Measurements from ENCODE around the gene DEGS1.

The DEGS1 gene

DNA sequence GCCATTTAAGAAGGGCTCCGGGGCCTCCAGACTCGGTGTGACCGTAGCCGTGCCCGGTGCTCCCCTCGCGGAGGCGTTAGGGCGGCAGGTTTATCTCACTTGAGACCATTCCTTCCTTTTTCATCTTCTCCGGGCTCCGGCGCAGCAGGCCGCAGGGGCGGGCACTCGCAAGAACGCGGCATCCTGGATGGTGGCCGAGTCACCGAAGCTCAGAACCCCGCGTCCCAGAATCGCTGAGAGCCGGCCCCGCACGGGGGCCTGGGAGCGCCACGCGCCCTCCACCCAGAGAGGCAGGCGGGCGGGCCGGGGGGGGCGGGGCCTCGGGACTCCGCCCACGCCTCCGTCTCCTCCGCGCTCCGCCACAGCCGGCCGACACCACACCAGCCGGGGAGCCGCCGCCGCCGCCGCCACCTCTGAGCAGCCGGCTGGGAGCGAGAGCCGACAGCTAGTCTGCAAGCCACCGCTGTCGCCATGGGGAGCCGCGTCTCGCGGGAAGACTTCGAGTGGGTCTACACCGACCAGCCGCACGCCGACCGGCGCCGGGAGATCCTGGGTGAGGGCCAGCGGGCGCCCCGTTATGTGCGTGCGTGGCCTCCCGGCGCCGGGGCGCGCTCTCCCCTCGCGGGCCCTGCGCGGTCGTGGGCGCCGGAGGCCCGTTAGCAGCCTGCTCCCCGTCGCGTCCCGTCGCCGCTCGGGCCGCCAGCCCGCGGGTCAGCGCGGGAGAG lies at the start of gene DEGS1:
Gene DEGS1, plus strand, starts transcription at position 375 of the 725 bp plus-strand sequence. Its CDS starts 97 bp downstream, at position 472.
- peak; percentile 87 to 92 for DNase-seq

DNA sequence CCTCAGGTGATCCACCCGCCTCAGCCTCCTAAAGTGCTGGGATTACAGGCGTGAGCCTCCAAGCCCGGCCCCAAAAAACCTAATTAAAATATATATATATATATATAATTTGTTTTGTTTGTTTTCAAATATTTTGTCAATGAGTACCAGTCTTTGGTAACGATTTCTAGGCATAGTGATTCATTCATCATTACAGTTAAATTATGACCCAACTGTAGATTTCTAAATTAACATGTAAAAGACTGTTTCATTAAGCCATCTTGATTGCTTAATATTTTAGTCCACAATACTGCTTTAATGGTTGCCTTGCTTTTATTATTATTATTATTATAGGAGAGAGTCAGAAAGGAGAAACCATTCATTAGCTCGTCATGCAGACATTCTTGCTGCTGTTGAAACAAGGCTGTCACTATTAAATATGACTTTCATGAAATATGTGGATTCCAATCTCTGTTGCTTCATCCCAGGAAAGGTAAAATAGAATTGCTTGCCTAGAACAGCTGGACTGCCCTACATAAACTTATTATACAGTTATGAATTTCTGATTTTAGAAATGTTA lies 49.2 kb upstream of the DEGS1 start:
- no peak for DNase-seq

DNA sequence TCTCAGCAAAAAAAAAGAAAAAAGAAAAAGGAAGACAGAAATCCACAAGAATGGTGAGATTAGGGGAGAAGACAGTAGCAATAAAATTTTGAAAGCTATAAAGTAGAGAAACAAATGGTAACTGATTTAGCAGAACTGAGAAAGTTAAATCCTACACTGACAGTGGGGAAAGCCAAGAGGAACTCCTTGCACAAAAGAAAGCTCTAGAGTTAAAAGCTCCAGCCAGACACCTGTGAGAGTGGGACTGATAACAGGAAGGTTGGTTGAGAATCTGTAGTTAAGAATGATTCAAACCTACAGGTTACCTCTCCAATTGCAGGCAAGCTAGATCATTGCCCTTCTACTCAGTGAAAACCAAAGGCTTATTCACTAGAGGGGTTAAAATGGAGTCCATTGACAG lies 45.5 kb upstream of the DEGS1 start:
- no peak for DNase-seq

DNA sequence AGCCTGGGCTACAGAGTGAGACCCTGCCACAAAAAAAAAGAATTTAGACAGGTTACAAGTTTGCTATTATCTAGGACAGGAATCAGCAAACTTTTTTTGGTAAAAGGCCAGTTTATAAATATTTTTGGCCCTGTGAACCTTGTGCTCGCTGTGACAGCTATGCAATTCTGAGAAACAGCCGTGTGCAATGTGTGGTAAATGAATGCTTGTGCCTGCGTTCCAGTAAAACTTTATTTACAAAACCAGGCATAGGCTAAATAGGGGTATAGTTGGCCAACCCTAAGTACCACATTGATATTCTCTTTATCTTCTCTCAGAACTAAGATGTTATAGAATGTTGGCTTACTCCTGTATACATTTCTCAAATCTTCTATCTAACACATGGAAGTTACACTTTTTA lies 44.8 kb upstream of the DEGS1 start:
- no peak for DNase-seq

DNA sequence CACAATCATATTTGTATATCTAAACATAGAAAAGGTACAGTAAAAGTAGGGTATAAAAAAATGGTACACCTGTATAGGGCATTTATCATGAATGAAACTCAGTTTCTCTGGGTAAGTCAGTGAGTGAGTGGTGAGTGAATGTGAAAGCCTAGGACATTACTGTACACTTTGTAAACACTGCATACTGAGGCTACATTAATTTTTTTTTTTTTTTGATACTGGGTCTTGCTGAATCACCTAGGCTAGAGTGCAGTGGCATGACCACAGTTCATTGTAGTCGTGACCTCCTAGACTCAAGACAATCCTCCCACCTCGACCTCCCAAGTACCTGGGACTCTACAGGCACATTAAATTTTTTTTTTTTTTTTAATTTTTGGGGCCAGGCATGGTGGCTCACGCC lies 41.3 kb upstream of the DEGS1 start:
- no peak for DNase-seq

DNA sequence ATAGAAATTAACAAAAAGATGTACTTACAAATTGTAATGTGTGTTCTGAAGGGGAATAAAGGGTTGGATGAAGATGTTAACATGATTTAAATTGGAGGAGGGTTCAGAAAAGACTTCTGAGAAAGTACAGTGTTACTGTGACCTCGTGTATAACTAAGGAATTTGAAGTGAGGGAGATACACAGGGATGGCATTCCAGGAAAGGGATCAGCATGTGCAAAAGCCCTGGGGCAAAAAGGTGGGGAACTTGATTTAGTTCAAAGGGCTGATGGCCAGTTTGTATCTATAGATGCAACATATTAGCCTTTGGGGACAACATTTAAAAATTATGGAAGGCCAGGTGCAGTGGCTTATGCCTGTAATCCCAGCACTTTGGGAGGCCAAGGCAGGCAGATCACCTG lies 33.3 kb upstream of the DEGS1 start:
- no peak for DNase-seq

DNA sequence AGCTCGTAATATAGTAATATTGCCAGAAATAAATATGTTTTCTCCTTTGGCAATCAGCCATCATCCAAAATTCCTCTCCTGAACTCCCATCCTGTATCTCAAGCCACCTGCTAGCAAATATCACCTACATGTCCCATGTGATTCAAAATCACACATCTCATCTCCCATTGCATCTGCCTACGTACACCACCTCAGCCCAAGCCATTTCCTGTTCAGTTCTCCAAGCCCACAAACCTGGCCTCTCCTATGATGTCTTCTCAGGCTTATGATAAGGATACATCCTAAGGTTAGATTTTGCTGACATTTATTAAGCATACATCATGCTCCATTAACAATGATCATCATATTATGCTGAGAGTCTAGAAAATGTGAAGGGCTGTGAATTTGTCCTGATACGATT lies 31.9 kb upstream of the DEGS1 start:
- no peak for DNase-seq

DNA sequence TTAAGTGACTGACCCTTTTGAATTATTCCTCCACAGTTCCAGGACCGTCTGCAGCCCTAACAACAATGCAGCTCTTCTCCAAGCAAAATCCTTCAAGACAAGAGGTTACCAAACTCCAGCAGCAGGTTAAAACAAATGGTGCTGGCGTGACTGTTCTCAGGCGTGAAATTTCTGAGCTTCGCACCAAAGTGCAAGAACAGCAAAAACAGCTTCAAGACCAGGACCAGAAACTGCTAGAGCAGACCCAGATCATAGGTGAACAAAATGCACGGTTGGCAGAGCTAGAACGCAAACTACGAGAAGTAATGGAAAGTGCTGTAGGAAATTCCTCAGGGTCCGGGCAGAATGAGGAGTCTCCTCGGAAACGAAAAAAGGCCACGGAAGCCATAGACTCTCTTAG lies 25.7 kb upstream of the DEGS1 start:
- DNase-seq = no peak

DNA sequence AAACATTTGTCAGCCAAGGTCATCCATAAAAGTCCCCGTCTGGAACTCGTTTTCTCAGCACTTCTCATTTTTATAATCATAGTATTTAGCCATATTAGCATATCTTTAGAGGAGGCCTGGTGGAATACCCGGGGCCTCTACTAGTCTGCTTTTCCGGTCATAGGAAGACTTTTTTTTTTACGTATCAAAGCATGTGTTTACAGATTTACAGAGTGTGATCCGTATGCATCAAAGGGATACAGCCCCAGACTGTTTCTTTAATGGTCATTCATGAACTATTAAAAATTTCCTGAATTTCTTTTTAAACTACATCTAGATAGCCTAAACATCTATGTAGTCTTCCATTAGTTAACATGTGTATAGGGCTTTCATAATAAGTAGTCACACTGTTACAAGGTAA lies 23.5 kb upstream of the DEGS1 start:
- no peak for DNase-seq

DNA sequence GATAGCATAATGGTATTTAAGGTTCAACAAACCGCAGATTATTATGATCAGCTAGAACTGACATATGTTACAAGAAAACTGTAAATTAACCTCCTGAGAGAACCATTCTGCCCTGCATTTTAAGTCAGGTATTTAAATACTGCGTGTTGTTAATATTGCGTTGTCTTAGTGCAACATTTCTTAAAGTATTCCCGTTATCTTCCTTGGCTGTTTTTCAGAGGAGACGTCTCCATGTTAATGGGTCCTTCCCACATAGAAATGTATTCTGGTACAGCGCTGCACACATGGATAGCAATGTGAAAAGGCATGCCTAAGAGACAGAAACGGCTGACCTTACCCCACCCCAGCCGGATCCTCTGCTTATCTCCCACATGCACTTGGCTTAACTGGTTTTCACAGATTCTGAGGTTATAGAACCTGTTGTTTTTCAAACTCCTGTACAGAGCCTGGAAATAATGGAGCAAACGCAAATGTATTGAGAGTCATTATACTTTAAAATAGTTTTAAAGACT lies 22.8 kb upstream of the DEGS1 start:
- no peak for DNase-seq

DNA sequence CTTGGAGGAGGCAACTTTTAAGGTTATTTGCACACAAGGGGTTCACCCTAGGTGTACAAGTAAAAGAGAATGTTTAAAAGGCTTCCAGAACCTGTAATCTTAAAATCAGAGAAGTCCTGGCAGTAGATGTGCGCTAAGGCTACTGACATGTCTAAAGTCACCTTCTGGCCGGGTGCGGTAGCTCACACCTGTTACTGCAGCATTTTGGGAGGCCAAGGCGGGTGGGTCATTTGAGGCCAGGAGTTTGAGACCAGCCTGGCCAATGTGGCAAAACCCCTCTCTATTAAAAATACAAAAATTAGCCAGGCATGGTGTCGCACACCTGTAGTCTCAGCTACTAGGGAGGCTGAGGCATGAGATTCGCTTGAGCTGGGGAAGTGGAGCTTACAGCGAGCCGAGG lies 20.3 kb upstream of the DEGS1 start:
- no peak for DNase-seq

DNA sequence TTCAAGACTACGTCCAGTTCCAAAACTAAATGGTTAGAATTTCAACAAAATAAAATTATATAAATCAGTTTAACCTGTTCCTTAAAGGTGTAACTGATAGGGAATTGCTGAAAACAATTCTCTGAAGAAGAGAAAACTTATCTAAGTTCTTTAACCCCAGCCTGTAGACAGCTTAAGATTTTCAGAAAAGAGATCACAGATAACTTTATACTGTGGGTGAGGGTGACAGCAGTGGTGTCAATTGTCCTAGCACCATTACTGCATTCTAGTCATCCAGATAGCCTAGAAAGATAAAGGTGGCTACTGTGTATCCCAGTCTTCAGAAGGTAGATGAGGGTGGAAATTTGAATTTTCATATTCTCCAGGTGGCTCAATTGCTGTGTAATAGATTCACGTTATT lies 19.7 kb upstream of the DEGS1 start:
- no peak for DNase-seq

DNA sequence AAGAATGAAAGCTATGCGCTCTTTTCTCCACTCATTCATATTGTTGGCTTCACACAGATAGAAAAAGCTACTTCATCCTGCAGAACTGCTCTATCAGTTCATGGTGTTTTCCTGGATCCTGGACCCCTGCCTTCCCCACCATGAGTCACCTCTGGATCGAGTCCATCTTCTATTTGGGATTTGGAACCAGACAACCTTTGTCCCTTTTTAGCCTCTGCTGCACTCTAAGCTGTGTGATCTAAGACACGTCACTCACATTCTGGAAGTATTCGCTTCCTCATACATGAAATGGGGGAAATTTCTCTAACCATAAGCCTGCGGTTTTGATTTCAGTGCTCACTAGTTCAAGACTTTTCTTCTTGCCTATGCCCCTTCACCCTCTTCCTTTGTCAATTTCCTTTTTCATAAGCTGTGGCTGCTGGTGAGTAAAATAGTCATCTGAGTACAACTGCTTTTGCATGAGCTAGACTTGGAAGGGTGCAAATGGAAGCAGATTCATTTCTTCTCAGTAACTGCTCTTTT lies 14.1 kb upstream of the DEGS1 start:
- DNase-seq = no peak

DNA sequence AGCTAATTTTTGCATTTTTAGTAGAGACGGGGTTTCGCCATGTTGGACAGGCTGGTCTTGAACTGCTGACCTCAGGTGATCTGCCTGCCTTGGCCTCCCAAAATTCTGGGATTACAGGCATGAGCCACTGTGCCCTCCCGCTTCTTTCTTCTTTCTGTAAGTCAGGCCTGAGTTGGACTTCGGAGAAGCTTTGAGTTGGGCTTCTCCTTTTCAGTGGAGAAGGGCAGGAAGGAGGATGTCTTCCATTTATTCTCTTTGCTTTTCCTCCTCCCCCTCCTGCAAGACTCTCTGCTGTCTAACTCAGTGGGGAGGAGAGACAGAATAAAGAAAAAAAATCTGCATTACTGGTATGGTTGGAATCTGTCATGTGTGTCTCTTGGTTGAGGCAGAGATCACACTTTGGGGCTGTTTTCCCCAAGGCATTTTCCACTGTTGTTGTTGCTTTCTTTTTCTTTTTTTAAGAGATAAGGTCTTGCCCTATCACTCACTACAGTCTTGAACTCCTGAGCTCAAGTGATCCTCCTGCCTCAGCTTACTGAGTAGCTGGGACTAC lies 13.2 kb upstream of the DEGS1 start:
- DNase-seq = no peak

DNA sequence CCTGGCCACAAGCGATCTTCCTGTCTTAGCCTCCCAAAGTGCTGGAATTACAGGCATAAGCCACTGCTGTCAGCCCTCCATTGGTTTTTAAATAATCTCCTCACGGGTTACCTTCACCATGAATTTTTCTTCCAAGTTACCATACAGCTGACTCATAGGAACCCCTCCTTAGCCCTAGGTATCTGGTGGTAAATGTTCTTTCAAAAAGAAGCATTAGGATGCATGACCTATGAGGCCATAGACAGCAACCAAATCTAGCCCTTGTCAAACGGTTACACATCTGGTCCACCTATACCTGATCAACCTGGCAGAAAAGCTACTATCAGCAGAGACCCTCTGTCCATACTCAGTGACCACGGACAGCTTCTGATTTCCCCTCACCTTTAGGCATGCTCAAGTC lies 12.7 kb upstream of the DEGS1 start:
- DNase-seq = no peak

DNA sequence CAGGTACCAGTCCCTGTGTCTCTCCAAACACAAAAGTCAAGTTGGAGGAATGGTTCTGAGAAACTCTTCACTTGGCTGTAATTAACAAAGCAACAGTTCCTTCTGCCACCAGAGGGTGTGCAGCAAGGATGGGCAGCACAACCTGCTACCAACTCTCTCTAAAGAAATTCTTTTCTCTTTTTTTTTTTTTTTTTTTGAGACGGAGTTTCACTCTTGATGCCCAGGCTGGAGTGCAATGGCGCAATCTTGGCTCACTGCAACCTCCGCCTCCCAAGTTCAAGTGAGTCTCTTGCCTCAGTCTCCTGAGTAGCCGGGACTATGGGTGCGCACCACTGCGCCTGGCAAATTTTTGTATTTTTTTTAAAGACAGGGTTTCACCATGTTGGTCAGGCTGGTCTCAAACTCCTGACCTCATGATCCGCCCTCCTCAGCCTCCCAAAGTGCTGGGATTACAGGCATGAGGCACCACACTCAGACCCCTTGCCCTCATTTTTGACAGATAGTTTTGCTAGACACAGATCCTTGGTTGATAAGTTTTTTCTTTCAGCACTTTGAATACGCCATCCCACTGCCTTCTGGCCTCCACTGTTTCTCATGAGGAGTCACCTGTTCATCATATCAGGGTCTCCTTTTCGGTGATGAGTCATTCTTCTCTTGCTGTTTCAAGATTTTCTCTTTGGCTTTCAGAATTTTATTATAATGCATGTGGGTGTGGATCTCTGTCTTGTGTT lies 12.1 kb upstream of the DEGS1 start:
- DNase-seq = no peak

DNA sequence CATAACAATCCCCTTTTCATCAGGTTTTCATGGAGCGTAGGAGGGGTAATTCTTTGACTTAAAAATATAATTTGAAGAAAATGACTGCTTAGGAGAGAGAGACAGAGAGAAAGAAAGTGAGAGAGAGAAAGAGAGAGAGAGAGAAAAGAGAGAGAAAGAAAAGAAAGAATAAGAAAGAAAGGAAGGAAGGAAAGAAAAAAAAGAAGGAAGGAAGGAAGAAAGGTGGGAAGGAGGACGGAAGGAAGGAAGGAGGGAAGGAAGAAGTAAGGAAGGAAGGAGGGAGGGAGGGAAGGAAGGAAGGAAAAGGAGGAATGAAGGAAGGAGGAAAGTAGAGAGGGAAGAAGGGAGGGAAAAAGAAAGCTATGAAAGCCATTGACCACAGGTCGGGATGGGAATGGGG lies 10.8 kb upstream of the DEGS1 start:
- DNase-seq = no peak

DNA sequence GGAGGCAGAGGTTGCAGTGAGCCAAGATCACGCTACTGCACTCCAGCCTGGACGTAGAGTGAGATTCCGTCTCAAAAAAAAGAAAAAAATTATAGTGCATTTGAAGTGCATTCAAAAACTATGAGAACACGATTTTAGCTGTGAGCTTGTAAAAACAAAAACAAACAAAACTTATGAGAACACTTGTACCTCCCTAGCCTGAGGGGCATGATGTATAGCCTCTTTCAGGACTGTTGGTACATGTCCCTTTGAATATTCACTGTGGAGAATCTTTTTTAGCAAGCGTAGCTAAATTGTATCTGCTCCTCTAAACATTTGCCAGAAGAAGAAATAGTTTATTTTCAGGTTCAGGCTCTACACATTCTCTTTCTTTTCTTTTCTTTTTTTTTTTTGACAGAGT lies 9.5 kb upstream of the DEGS1 start:
- DNase-seq = no peak

DNA sequence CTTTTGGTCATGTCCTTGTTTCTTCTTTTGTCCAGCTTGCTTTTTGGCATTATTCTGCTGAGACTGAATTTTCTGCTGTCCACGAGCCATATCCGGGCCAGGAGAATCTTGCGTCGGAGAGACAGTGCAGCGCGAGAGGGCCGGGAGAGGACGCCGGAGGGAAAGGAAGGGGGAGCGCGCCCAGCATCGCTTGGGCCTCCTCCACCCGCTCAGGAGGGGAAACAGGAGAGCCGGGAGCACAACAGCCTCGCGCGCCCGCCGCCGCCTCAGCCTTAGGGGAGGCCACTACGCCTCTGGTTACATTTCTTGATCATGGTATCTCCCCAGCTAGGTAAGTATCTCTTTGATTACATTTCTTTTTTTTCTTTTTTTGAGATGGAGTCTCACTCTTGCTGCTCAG lies 7.4 kb upstream of the DEGS1 start:
- DNase-seq = peak in 1 of 2 experiments; percentile 11

DNA sequence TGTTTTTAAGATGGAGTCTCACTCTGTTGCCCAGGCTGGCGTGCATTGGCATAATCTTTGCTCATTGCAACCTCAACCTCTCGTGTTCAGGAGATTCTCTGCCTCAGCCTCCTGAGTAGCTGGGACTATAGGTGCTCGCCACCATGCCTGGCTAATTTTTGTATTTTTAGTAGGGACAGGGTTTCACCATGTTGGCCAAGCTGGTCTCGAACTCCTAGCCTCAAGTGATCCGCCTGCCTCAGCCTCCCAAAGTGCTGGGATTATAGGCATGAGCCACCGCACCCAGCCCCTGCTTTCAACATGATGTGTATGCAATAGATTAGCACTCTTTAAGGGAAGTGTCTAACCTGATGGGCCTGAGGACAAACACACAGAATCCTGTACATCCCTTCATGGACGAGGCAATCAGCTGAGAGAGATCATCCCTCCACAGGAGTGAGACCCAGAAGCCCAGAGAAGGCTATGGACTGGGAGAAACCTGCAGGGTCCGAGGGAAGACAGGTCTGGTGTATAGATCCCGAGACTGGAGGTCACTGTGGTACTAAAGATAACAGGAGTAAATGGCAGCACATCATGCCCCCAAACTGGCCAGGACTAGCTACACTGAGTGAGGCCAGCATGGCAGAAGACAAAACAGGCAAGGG lies 5.6 kb upstream of the DEGS1 start:
- no peak for DNase-seq

DNA sequence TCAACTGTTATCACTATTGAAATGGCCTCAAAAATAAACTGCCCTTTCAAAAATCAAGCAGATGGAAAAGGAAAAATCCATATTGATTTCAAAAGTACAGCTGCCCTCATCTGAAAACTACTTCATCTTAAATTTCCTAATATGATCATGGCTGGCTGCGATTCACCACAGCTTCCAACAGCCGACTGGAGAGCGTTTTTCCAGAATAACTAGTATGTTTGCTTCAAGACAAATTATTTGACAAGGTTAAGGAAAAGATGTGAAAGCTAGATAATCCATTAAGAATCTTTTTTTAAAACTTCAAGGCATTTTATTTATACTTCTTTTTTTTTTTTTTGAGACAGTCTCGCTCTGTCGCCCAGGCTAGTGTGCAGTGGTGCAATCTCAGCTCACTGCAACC lies 4.1 kb upstream of the DEGS1 start:
- no peak for DNase-seq

DNA sequence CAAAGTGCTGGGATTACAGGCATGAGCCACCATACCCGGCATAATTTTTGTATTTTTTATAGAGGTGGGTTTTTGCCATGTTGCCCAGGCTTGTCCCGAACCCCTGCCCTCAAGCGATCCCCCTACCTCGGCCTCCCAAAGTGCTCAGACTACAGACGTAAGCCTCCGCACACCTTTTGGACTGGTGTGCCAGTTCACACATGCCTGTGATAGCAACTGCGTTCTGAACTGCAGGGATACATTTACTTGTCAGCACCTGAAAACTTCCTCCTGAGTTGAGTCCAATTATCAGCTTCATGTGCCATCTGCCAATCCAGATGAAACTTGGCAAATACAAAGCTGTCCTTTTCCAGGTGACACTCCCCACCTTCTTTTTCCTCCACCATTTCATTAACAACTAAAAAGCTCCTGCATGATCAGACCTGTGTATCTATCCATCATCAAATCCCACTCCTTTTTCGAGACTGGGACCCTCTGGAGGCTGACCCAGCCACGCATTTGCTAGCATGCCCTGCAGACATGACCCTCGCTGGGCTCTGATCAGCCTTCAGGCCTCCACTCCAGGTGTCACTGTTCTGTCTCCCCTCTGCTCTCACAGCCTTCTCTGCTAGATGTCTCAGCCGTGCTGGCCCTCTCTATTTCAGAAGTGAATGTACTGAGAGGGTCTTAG lies 2.1 kb upstream of the DEGS1 start:
- no peak for DNase-seq

DNA sequence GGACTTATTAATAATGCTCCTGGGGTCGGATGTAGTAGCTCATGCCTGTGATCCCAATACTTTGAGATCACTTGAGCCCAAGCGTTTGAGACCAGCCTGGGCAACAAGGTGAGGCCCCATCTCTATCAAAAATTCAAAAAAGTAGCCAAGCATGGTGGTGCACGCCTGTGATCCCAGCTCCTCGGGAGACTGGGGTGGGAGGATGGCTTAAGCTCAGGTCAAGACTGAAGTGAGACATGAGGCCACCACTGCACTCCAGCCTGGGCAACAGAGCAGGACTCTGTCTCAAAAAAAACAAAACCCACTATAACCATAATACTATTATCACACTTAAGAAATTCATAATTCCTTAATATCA lies 1.6 kb upstream of the DEGS1 start:
- no peak for DNase-seq

All from NCI-H2081 (cell line).